ENCODE results near the gene MAPK9.
A peak's percentile ranks its signal among the peaks of the same experiment; 100 is the strongest.
"Not testable (repeated sequence)": the region's sequence is repeated elsewhere in the genome, so short reads cannot be mapped to it uniquely, and the experiment has no call there.

Gene MAPK9

DNA sequence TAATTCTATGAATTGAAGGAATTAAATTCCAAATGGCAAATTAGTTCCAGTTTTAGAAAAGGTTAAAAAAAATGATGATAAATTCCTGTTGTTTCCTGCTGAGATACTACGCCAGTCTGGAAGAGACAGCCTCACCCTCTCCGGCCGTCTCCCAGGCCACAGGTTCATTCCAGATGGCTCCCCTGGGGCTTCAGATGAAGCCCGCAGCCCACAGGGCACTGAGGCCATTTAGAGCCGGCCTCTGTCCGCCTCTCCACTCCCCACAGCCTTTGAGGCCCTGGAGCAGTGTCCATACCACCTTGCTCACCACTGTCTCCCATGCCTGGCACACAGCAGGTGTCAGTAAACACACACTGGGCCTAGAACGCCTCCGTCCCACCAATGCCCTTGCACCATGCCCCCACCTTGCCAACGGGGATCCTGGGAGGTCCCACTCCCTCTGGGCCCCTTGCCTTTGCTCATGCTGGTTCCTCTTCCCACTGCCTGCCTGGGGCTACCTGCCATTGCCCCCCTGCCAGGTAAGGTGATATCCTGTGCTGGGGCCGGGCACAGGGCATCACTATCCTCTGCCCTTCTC is 35.2 kb upstream of the MAPK9 start:
- no peak for DNase-seq

- no peak for DNase-seq
Observed at GRCh38 chr5:180324601-180324950, 32.7 kb upstream of the MAPK9 start.

DNA sequence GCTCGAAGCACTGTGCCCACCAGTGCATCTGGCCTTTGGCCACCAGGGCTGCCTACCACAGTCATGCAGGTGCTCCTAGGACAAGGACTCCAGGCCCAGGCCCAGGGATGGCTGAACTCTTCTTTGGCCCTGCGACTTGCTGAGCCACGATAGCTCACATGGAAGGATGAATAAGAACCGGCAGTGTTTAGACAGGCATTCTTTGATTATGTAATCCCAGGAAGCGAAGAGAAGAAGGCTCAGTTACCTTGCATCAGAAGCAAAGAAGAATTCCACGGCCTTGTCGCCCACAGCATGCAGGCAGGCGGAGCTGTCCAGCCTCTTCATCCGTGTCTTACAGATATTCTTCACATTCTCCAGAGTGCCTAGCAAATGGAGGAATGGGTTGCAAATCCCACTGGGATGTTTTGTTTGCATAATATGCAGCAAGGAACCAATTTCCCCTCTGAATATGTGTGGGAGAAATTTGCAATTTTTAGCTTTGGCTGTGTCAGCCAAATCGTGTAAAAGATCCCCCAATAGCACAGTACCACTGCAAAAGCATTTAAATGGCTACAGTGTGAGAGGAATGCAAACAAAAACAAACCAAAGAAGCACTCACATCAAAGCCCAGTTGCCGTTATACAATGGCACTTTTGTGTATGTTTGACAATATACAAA is 32.2 kb upstream of the MAPK9 start:
- DNase-seq, result no peak

GRCh38 chr5:180323160-180323559 is 31.3 kb upstream of the MAPK9 start:
- DNase-seq, result no peak

DNA sequence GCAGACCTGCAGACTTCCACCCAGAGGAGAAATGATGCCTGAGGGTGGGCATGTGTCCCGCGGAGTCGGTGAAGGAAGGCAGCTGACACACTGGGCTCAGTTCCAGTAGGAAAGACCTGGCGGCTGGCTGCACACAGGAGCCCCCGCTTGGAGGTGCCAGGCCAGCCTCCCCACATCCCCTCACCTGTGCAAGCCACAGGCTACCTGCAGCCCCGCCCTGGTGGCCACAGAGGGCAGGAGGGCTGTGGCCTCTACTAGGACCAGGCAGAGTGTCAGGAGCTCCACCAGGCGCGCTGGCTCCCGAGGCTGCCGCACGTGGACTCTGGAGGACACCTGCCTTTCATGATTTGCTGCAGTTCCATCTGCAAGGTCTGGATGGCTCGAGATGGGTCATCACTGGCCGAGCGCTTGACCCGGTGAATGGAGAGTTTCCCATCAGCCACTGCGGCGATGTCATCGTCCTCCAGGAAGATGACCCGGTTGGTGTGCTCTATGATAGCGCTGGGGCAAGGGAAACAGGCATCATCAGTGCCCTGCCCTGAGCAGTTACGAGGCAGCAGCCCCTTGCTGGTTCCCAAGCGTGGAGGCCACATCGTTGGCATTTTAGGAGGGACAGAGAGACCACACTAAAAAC is 26.7 kb upstream of the MAPK9 start:
- no peak for DNase-seq

GRCh38 chr5:180316586-180316985 is 24.7 kb upstream of the MAPK9 start:
- no peak for DNase-seq

- DNase-seq, result peak; percentile 21 to 65 (median 57)
Observed at GRCh38 chr5:180315762-180316212, 23.9 kb upstream of the MAPK9 start.

GRCh38 chr5:180313677-180314505 is 22.0 kb upstream of the MAPK9 start:
- peak in 4 of 5 experiments; percentile 12 to 80 (median 56) for DNase-seq

DNA sequence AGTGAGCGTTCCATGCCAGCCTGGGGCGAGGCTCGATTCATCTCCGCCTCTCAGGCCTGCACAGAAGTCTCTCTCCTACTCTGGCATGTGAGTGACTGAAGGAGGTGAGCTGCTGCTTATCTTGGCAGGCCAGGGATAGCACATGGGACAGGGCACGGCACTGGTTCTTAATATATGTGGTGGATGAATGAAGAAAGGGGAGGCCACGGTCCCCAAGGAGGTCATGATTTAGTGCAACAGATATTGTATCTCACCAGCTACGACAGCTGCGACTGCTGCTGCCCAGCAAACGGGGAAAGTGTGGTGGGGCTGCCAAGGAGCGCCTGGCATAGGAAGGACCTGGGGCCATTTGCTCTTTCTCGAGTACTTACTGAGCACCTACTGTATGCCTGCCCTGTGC is 19.3 kb upstream of the MAPK9 start:
- DNase-seq, result no peak

DNA sequence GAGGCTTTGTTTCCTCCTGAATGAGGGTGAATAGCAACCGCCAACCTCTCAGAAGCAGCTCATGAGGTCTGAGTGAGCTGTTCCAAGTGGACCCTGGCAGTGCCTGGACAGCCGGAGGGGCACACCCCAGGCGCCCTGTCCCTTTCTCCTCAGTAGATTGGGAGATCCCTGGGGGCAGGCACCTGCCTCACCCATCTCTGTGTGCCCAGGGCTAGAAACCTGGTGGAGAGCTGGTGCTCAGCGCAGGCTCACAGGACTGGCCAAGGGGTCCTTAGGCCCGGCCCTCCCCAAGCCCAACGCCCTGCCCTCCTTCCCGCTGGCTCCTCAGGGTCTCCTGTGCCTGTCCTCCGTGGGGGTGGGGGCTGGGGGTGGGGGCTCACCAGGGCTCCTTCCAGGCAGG is 14.9 kb upstream of the MAPK9 start:
- DNase-seq, result no peak

DNA sequence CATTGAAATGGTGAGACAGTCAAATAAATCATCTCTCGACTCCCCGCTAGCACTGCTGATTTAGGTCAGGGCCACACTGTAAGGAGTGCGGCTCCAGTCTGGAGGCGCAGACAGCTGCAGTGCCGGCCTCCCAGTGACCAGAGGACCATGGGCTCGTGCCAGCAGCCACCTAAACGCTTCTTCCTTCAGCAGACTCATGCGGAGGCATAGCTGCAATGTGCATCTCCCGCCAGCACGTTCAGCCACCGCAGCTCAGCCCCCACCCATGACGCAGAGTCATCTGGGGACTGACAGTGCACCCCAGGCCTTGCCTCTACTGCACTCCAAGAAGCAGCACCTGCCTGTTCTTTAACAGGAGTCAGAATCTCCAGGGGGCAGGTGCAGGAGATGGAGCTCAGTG is 13.6 kb upstream of the MAPK9 start:
- no peak for DNase-seq

GRCh38 chr5:180304431-180305375 is 12.8 kb upstream of the MAPK9 start:
- no peak for DNase-seq

DNA sequence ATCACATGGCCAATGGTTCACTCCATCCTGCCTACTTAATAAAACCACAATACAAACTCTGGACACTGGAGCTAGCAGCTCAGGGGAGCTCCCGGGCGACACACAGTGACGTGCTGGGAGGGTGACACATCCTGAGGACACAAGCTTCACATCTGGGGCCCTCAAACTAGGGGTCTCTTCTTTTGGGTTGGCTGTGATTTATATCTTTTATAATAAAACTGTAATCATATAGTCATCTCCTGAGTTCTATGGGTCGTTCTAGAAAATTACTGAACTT is 12.1 kb upstream of the MAPK9 start:
- DNase-seq, result no peak

DNA sequence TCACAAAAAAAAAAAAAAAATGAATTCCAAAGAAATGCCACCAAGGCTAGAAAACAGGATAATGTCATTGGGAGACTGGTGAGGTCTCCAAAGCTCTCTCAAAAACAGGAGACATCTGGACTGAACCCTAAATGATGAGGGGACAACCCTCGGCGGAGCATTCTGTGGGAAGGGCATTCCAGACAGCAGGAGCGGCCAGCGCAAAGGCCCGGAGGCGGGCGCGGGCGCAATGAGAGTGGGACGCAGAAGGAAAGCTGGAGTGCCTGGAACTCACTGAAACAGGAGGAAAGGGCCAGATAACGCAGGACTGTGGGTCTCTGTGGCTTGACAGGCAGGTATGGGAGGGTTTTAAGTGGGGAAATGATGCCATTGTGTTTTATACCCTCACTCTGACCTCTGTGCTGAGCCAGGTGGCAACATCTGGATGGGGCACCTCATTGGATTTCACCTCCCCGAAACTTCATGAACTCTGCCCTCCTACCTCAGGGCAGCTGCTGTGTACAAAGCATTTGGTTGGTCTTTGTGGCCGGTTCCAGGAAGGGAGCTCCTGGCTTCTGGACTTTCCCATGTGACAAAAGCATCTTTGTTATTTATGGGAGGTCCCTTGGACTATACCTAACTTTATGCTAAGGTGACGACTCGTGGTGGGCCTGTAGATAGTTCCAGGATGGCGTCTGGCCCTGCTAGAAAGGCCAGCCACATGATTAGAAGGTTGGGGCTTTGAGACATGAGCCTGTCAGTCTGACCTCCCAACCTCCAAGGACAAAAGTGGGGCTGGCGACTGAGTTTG is 11.5 kb upstream of the MAPK9 start:
- DNase-seq, result no peak

DNA sequence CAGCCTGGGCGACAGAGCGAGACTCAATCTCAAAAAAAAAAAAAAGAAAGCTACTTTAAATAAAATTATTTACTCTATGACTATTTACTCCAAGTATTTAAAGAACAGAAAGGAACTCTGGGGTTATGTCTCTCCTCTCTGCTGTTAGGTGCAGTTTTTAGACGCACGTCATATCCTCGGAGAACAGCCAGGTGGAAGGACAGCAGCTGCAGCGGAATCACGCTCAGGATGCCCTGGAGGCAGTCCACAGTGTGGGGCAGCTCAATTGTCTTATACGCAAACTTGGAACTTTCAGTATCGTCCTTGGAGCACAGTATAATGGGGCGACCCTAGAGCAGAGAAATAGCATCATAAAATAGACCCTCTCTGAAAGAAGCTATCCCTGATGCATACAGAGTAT is 10.4 kb upstream of the MAPK9 start:
- no peak for DNase-seq

- DNase-seq, result no peak
Observed at GRCh38 chr5:180301253-180301652, 9.4 kb upstream of the MAPK9 start.

DNA sequence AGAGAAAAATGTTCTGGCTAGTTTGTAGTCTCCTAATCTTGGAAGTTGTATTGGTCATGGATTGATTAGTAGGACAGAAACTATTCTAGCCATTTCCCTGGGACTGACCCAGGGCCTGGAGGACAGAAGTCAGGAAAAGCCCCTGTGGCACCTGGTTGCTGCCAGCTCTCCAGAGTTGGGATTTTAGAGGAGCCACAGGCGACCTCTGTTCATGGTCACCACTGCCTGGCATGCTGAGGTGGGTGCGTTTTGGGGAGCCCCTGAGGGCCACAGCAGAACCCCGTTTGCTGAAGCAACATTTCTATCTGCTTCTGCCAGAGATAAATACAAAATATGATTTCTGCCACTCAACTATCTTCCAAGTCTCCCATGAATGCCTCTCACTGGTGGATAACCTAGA is 7.6 kb upstream of the MAPK9 start:
- no peak for DNase-seq

DNA sequence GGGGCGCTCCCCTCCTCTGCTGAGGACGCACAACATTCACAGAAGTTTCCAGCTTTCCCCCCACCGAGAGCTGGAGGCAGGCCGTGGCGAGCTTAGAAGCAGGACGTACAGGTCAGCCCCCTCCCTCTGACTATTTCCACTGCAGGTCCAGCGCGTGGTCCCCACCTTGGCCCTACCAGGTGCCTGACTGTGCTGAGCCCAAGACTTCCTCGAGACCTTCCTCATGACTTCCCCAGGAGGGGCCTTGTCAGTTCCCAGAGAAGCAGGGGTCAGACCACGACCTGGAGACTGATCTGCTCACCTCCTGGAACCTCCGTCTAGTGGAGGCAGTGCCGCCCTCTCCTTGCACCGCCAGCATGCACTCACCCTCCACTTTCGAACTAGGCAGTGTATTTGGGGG is 7.1 kb upstream of the MAPK9 start:
- DNase-seq, result not testable (repeated sequence)

DNA sequence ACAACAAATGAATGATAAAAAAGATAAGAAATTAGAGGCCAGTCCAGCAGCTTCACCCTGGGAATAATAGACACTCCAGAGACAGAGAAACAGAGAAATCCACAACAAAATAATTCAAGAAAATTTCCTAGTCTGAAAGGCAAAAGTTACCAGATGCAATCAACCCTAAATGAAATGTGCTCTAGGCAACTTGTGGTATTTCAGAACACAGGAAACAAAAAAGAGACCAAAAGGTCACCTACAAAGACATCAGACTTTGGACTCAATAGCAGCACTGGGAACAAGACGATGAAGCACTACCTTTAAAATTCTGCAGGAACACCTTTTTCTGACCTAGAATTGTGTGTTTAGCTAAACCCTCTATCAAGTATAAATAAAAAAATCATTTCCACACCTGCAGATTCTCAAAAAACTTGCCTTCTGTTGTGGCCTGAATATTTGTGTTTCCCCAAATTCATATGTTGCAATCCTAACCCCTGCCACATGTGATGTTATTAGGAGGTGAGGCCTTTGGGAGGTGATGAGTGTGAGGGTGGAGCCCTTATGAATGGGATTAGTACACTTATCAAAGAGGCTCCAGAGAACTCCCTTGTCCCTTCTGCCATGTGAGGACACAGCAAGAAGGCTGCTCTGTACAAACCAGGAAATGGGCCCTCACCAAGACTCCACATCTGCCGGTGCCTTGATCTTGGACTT is 5.9 kb upstream of the MAPK9 start:
- no peak for DNase-seq

DNA sequence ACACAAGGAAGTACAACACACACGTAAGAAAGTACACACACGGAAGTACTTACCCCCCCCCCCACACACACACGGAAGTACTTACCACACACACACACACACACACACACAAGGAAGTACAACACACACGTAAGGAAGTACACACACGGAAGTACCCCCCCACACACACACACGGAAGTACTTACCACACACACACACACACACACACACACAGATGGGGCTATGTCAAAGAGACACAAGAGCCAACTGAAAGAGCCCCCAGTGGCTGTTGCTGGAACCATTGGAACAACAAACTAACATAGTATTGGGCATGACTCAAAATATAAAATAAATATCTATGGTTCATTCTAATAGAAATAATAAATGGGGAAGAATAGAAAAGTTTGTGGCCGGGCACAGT is 4.9 kb upstream of the MAPK9 start:
- peak in 1 of 5 experiments; percentile 47 for DNase-seq

GRCh38 chr5:180294913-180295555 is 3.2 kb upstream of the MAPK9 start:
- no peak for DNase-seq
